ENCODE data around the gene MITF. TPM values are rescaled to one million over a fixed set of nuclear protein-coding genes. Genes with fewer than 3 reads are reported as not detected.

MITF gene
- total RNA-seq, 2 donors from 2014 or later, result 1.8 to 3.0 TPM

DNA sequence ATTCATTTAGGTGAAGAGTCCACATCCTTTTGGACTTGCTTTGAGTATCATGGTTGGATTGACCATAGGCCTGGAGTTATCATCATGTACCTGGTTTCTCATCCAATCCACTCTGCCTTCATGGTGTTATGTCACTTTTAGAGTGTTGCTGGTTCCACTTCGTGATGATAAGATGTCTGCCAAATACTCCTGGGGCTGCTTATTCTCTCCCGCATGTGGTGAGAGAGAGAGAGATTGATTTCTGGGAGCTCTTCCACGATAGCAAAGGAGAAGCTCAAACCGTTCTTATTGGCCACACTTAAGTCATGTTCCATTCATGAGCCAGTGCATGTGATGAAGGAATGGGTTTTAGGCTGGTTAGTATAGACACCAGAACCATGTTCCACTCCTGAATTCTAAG is 47.6 kb downstream of the MITF start:
- H3K27me3 ChIP-seq (ENCODE audit: control insufficient read depth, insufficient read depth, low read length, poor library complexity, severe bottlenecking), result no peaks in the 10 kb centered on the region
- no peak for DNase-seq
- H3K27ac ChIP-seq (ENCODE audit: low read depth, low read length), result no peak overlapping the region
- no peaks in the 10 kb centered on the region for H3K27me3 Mint-ChIP-seq (ENCODE audit: insufficient read depth)
- WGBS, 2 experiments (ENCODE audit: insufficient coverage in 1 of 2, insufficient read length in 1 of 2), result 94 to 100% methylated on average over 1 to 4 of the region's 4 CpGs
- H3K27ac Mint-ChIP-seq, result no peak overlapping the region
- no peaks in the 10 kb centered on the region for H3K36me3 Mint-ChIP-seq (ENCODE audit: low read depth)
- no peaks in the 10 kb centered on the region for H3K9me3 ChIP-seq (ENCODE audit: control insufficient read depth, low read length)
- no peak overlapping the region for H3K4me3 Mint-ChIP-seq
- H3K4me3 ChIP-seq (ENCODE audit: low read length), result no peak overlapping the region
- H3K9me3 Mint-ChIP-seq, result peaks cover 4% of the 10 kb centered on the region
- peaks cover 45% of the 10 kb centered on the region for H3K4me1 Mint-ChIP-seq
- TF ChIP-seq, protein P1, sequence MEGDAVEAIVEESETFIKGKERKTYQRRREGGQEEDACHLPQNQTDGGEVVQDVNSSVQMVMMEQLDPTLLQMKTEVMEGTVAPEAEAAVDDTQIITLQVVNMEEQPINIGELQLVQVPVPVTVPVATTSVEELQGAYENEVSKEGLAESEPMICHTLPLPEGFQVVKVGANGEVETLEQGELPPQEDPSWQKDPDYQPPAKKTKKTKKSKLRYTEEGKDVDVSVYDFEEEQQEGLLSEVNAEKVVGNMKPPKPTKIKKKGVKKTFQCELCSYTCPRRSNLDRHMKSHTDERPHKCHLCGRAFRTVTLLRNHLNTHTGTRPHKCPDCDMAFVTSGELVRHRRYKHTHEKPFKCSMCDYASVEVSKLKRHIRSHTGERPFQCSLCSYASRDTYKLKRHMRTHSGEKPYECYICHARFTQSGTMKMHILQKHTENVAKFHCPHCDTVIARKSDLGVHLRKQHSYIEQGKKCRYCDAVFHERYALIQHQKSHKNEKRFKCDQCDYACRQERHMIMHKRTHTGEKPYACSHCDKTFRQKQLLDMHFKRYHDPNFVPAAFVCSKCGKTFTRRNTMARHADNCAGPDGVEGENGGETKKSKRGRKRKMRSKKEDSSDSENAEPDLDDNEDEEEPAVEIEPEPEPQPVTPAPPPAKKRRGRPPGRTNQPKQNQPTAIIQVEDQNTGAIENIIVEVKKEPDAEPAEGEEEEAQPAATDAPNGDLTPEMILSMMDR (conservative IDR thresholded peaks at IDR 0.05), result no peak
- H3K4me1 ChIP-seq (ENCODE audit: control insufficient read depth, insufficient read depth, low read length), result peaks cover 11% of the 10 kb centered on the region
- no peaks in the 10 kb centered on the region for H3K36me3 ChIP-seq (ENCODE audit: control insufficient read depth, insufficient read depth, low read length)
- no peak overlapping the region for H3K9ac ChIP-seq (ENCODE audit: extremely low read depth, low read length, poor library complexity, severe bottlenecking)

DNA sequence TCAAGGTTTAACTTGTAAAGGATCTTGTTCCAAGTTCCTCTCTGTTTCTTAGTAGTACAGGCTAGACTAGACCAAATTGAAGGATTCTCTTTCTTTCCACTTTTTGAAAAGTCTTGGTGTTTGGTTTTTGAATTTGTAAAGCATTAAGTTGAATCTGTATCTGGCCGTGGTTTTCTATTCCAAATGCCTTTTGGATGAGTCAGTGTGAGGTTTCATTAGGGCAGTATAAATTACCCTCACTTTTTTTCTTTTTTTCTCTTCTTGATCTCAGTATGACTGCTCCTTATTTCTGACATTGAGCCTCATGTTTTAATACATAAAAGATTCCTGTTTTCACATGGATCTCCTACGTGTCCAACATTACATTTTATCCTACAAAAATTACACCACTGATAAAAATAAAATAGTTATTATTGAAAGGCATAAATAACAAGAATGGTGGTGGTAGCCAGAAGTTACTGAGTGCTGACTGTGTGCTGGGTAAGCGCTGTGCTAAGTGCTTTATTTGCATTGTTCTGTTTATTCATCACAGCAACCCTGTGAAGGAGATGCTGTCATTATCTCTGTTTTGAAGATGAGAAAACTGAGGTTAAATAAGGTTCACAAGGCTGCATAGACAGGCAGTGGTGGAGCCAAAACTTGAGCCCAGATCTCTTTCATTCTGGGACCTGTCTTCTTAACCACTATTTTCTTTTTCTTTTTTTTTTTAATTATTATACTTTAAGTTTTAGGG is 48.3 kb downstream of the MITF start:
- Mint-ChIP-seq H3K4me3 (no peak overlapping the region), H3K27ac (peak overlapping the region; percentile 10), H3K27me3 (ENCODE audit: insufficient read depth) (no peaks in the 10 kb centered on the region), H3K4me1 (peaks cover 46% of the 10 kb centered on the region), H3K9me3 (peaks cover 4% of the 10 kb centered on the region), H3K36me3 (ENCODE audit: low read depth) (no peaks in the 10 kb centered on the region)
- Histone ChIP-seq H3K9ac (ENCODE audit: extremely low read depth, low read length, poor library complexity, severe bottlenecking) (no peak overlapping the region), H3K4me1 (ENCODE audit: control insufficient read depth, insufficient read depth, low read length) (peaks cover 9% of the 10 kb centered on the region), H3K9me3 (ENCODE audit: control insufficient read depth, low read length) (no peaks in the 10 kb centered on the region), H3K36me3 (ENCODE audit: control insufficient read depth, insufficient read depth, low read length) (no peaks in the 10 kb centered on the region), H3K27me3 (ENCODE audit: control insufficient read depth, insufficient read depth, low read length, poor library complexity, severe bottlenecking) (no peaks in the 10 kb centered on the region), H3K4me3 (ENCODE audit: low read length) (no peak overlapping the region), H3K27ac (ENCODE audit: low read depth, low read length) (no peak overlapping the region)
- DNase-seq, result no peak
- TF ChIP-seq, protein P1 (conservative IDR thresholded peaks at IDR 0.05), result no peak
- WGBS, 2 experiments (ENCODE audit: insufficient coverage in 1 of 2, insufficient read length in 1 of 2), result 77% methylated on average over 3 of the region's 3 CpGs; no CpG with 5 or more reads in 1 of the 2 experiments

DNA sequence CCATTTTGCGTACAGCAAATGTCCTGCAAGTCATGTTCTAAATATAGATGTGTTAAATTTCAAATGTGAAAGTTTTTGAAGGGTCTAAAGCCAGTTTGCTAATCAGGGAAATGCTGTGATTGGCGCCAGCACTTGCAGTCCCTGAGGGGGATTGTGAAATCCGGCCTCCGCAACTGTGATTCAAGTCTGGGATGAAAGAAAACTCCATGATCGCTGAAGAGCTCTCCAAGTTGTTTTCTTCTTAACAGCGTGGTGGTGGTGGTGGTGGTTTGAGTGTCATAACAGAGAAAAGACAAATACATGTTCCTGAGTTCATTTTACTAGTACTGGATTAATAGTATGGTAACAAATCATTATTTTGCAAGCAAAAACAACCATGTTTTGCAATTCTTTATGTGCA is 51.8 kb downstream of the MITF start:
- H3K9me3 Mint-ChIP-seq, result peaks cover 4% of the 10 kb centered on the region

More for the DNA sequence above, 51.8 kb downstream of the MITF start:
- Histone ChIP-seq H3K4me1 (ENCODE audit: control insufficient read depth, insufficient read depth, low read length) (peaks cover 7% of the 10 kb centered on the region), H3K27me3 (ENCODE audit: control insufficient read depth, insufficient read depth, low read length, poor library complexity, severe bottlenecking) (no peaks in the 10 kb centered on the region), H3K27ac (ENCODE audit: low read depth, low read length) (no peak overlapping the region), H3K9ac (ENCODE audit: extremely low read depth, low read length, poor library complexity, severe bottlenecking) (no peak overlapping the region), H3K4me3 (ENCODE audit: low read length) (no peak overlapping the region), H3K9me3 (ENCODE audit: control insufficient read depth, low read length) (no peaks in the 10 kb centered on the region), H3K36me3 (ENCODE audit: control insufficient read depth, insufficient read depth, low read length) (no peaks in the 10 kb centered on the region)
- peaks cover 22% of the 10 kb centered on the region for H3K4me1 Mint-ChIP-seq
- TF ChIP-seq, protein P1 (conservative IDR thresholded peaks at IDR 0.05), result no peak
- no peak overlapping the region for H3K27ac Mint-ChIP-seq
- DNase-seq, result no peak
- H3K36me3 Mint-ChIP-seq (ENCODE audit: low read depth), result no peaks in the 10 kb centered on the region
- H3K27me3 Mint-ChIP-seq (ENCODE audit: insufficient read depth), result peaks cover 1% of the 10 kb centered on the region
- no peak overlapping the region for H3K4me3 Mint-ChIP-seq
- 77 to 82% methylated on average over 3 to 6 of the region's 6 CpGs for WGBS, 2 experiments (ENCODE audit: insufficient coverage in 1 of 2, insufficient read length in 1 of 2)
